Measurements from ENCODE around the gene FAR2.
A peak's percentile ranks its signal among the peaks of the same experiment; 100 is the strongest.
"Not testable (repeated sequence)": the region's sequence is repeated elsewhere in the genome, so short reads cannot be mapped to it uniquely, and the experiment has no call there.

The FAR2 gene

GRCh38 chr12:29334937-29335336, 185.9 kb downstream of the FAR2 start:
- FAIRE-seq, result no peak

- no peak for FAIRE-seq
Measured at GRCh38 chr12:29337325-29337724, 188.2 kb downstream of the FAR2 start.

- FAIRE-seq, result no peak
Measured at GRCh38 chr12:29343022-29343799, 194.1 kb downstream of the FAR2 start.

GRCh38 chr12:29346769-29347421, 197.8 kb downstream of the FAR2 start:
- no peak for FAIRE-seq

- no peak for FAIRE-seq
Measured at GRCh38 chr12:29350080-29350479, 201.0 kb downstream of the FAR2 start.

- no peak for FAIRE-seq
Measured at GRCh38 chr12:29354954-29355353, 205.9 kb downstream of the FAR2 start.

- FAIRE-seq, result no peak
Measured at GRCh38 chr12:29365091-29365490, 216.0 kb downstream of the FAR2 start.

- no peak for FAIRE-seq
Measured at GRCh38 chr12:29374012-29374411, 224.9 kb downstream of the FAR2 start.

GRCh38 chr12:29374913-29375312, 225.8 kb downstream of the FAR2 start:
- no peak for FAIRE-seq

GRCh38 chr12:29376118-29376517, 227.0 kb downstream of the FAR2 start:
- FAIRE-seq, result no peak

GRCh38 chr12:29380536-29381523, 231.8 kb downstream of the FAR2 start, which contains the start of gene ERGIC2:
Gene ERGIC2, minus strand, starts transcription at chr12:29381172. Its CDS starts 9,539 bp downstream, at chr12:29371633.
- peak; percentile 99 for FAIRE-seq

- no peak for FAIRE-seq
Measured at GRCh38 chr12:29382251-29382650, 233.2 kb downstream of the FAR2 start.

- not testable (repeated sequence) for FAIRE-seq
Measured at GRCh38 chr12:29385194-29385593, 236.1 kb downstream of the FAR2 start.
